ENCODE measurements around the gene SPTLC1.

GRCh38 chr9:92057226-92057625 lies 58.0 kb downstream of the SPTLC1 start:
- TF ChIP-seq POLR2A (IDR thresholded peaks at IDR 0.05) (no peak), CTCF (IDR thresholded peaks at IDR 0.05) (no peak)

Measured in testis (tissue), 2 donors.